DND-41 (cell line): ENCODE results near the gene APMAP.

Experiments
- ATAC-seq: fragments of 200-7000 bp; cut with Tn5 transposase; 3 replicates; pipeline ENCODE4 v1.9.1; 2021; ENCODE audit warnings: low read depth; ENCODE audit not compliant: insufficient read depth
- DNase-seq: peaks from one replicate; pipeline ENCODE4 v3.0.0-alpha.2; 2020
- H2AFZ ChIP-seq: 2 replicates; pipeline ENCODE4 v1.6.0; 2012; ENCODE audit warnings: low read depth, low read length
- H3K27ac ChIP-seq: 2 replicates; pipeline ENCODE4 v1.5.1; 2012; ENCODE audit warnings: low read length, inconsistent platforms
- H3K27me3 ChIP-seq: fragments of 200-600 bp; sonication (generic); 2 replicates; pipeline ENCODE4 v1.6.0; 2012; ENCODE audit warnings: low read length, mild to moderate bottlenecking, inconsistent platforms; ENCODE audit not compliant: insufficient read depth, poor library complexity
- H3K36me3 ChIP-seq: 2 replicates; pipeline ENCODE4 v1.5.1; 2012; ENCODE audit warnings: low read length, inconsistent platforms; ENCODE audit not compliant: insufficient read depth
- H3K4me1 ChIP-seq: 2 replicates; pipeline ENCODE4 v1.5.1; 2012; ENCODE audit warnings: mild to moderate bottlenecking, low read length; ENCODE audit not compliant: insufficient read depth
- H3K4me2 ChIP-seq: 2 replicates; pipeline ENCODE4 v1.6.0; 2012; ENCODE audit warnings: mild to moderate bottlenecking, moderate library complexity, low read length, inconsistent platforms; ENCODE audit not compliant: insufficient read depth
- H3K4me3 ChIP-seq, 2 experiments: fragments of 200-600 bp in 1 of 2; shearing (Covaris generic) in 1 of 2; 2 replicates each; pipeline ENCODE4 v1.5.1; 2012 to 2016; ENCODE audit warnings: inconsistent platforms in 2 of 2, low read length in 2 of 2, mild to moderate bottlenecking in 2 of 2, low read depth in 1 of 2, moderate library complexity in 1 of 2
- H3K79me2 ChIP-seq: 2 replicates; pipeline ENCODE4 v1.6.0; 2012; ENCODE audit warnings: low read length, inconsistent platforms; ENCODE audit not compliant: insufficient read depth
- H3K9ac ChIP-seq: 2 replicates; pipeline ENCODE4 v1.6.0; 2012; ENCODE audit warnings: low read depth, mild to moderate bottlenecking, inconsistent platforms, low read length, moderate library complexity
- H3K9me3 ChIP-seq: 2 replicates; pipeline ENCODE4 v1.5.1; 2012; ENCODE audit warnings: low read length, moderate library complexity, mild to moderate bottlenecking, inconsistent platforms; ENCODE audit not compliant: insufficient read depth, severe bottlenecking
- H4K20me1 ChIP-seq: 2 replicates; pipeline ENCODE4 v1.6.0; 2012; ENCODE audit warnings: low read length; ENCODE audit not compliant: insufficient read depth
- EZH2 ChIP-seq: IDR thresholded peaks from 3 replicates; pipeline ENCODE4 v1.6.1; 2012; ENCODE audit warnings: borderline replicate concordance, low read depth, mild to moderate bottlenecking, moderate library complexity, low read length, inconsistent platforms; ENCODE audit not compliant: severe bottlenecking
- TF ChIP-seq, protein P1 (sequence below): IDR thresholded peaks from 2 replicates; pipeline ENCODE4 v1.5.1; 2012; ENCODE audit warnings: borderline replicate concordance, low read length, moderate library complexity, mild to moderate bottlenecking; ENCODE audit not compliant: poor library complexity, severe bottlenecking; ENCODE audit errors: extremely low read depth

The APMAP gene

GRCh38 chr20:25033924-25034300 is 41.4 kb upstream of the APMAP start:
- no peak overlapping the region for H3K9ac ChIP-seq
- no peak for ATAC-seq
- H3K79me2 ChIP-seq, result peaks cover 54% of the 10 kb centered on the region
- DNase-seq, result no peak
- H3K27ac ChIP-seq, result no peak overlapping the region
- peaks cover 36% of the 10 kb centered on the region for H4K20me1 ChIP-seq
- no peak overlapping the region for H3K4me3 ChIP-seq
- no peaks in the 10 kb centered on the region for H3K27me3 ChIP-seq
- H3K36me3 ChIP-seq, result peaks cover 38% of the 10 kb centered on the region
- no peak overlapping the region for H2AFZ ChIP-seq
- no peak overlapping the region for H3K4me2 ChIP-seq
- H3K4me1 ChIP-seq, result peaks cover 33% of the 10 kb centered on the region
- no peaks in the 10 kb centered on the region for H3K9me3 ChIP-seq
- no peak for TF ChIP-seq EZH2
- TF ChIP-seq, protein P1, sequence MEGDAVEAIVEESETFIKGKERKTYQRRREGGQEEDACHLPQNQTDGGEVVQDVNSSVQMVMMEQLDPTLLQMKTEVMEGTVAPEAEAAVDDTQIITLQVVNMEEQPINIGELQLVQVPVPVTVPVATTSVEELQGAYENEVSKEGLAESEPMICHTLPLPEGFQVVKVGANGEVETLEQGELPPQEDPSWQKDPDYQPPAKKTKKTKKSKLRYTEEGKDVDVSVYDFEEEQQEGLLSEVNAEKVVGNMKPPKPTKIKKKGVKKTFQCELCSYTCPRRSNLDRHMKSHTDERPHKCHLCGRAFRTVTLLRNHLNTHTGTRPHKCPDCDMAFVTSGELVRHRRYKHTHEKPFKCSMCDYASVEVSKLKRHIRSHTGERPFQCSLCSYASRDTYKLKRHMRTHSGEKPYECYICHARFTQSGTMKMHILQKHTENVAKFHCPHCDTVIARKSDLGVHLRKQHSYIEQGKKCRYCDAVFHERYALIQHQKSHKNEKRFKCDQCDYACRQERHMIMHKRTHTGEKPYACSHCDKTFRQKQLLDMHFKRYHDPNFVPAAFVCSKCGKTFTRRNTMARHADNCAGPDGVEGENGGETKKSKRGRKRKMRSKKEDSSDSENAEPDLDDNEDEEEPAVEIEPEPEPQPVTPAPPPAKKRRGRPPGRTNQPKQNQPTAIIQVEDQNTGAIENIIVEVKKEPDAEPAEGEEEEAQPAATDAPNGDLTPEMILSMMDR, result no peak

DNA sequence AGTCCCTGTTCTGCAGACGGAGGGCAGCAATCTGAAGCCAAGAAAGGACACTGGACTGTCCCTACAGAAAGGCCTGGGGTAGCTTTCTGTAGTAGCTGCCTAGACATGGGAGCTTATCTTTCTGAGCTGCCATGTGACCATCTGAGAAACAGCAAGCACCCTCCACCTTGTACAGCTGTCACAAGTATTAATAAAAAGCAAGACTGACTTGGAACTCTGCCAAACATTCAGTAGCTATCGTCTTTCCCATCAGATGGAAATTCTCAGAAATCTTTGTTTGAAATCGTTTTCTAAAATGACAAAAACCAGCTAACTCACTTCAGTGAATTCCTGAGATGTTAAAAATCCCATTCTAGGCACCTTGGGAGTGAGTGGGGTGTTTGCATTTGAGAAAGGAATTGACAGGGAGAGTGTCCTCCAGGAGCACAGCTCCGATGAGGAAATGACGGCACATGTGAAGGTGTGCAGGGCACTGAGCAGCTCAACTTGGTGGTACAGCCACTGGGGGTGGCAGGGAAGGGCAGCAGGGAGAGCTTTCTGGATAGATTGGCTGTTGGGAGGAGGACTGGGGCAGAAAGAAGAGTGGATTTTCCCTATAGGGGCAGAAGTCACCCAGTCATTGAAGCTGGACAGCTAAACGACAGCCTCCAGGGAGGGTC is 40.8 kb upstream of the APMAP start:
- no peaks in the 10 kb centered on the region for H3K27me3 ChIP-seq
- no peak overlapping the region for H2AFZ ChIP-seq
- H3K4me2 ChIP-seq, result no peak overlapping the region
- H3K79me2 ChIP-seq, result peaks cover 48% of the 10 kb centered on the region
- peak overlapping the region; percentile 35; the same call in 1 of the 2 replicates for H3K27ac ChIP-seq
- ATAC-seq (no peak), DNase-seq (no peak)
- H3K9ac ChIP-seq, result no peak overlapping the region
- no peaks in the 10 kb centered on the region for H3K9me3 ChIP-seq
- TF ChIP-seq, protein P1, result no peak
- no peak for TF ChIP-seq EZH2
- no peak overlapping the region for H3K4me3 ChIP-seq
- peaks cover 28% of the 10 kb centered on the region for H3K4me1 ChIP-seq
- H3K36me3 ChIP-seq, result peaks cover 36% of the 10 kb centered on the region
- peaks cover 31% of the 10 kb centered on the region for H4K20me1 ChIP-seq

- H3K36me3 ChIP-seq, result peaks cover 36% of the 10 kb centered on the region
- no peak overlapping the region for H3K4me3 ChIP-seq
- ATAC-seq, result no peak
- H3K9me3 ChIP-seq, result no peaks in the 10 kb centered on the region
- TF ChIP-seq, protein P1, result no peak
- TF ChIP-seq EZH2, result no peak
- H3K4me2 ChIP-seq, result no peak overlapping the region
- H3K9ac ChIP-seq, result no peak overlapping the region
- peaks cover 21% of the 10 kb centered on the region for H3K4me1 ChIP-seq
- DNase-seq, result no peak
- H3K27ac ChIP-seq, result peak overlapping the region; percentile 35; the same call in 1 of the 2 replicates
- no peaks in the 10 kb centered on the region for H3K27me3 ChIP-seq
- peaks cover 30% of the 10 kb centered on the region for H4K20me1 ChIP-seq
- no peak overlapping the region for H2AFZ ChIP-seq
- peaks cover 44% of the 10 kb centered on the region for H3K79me2 ChIP-seq
Measured at GRCh38 chr20:25032478-25033264, 40.1 kb upstream of the APMAP start.
